AG08396 (cell line): ENCODE data around the gene DESI2.
A peak's percentile ranks its signal among the peaks of the same experiment; 100 is the strongest.

Experiments used
- DNase-seq: peaks from one replicate; pipeline ENCODE4 v3.0.0; 2012; ENCODE audit warnings: low spot score, mixed read lengths

The DESI2 gene

DNA sequence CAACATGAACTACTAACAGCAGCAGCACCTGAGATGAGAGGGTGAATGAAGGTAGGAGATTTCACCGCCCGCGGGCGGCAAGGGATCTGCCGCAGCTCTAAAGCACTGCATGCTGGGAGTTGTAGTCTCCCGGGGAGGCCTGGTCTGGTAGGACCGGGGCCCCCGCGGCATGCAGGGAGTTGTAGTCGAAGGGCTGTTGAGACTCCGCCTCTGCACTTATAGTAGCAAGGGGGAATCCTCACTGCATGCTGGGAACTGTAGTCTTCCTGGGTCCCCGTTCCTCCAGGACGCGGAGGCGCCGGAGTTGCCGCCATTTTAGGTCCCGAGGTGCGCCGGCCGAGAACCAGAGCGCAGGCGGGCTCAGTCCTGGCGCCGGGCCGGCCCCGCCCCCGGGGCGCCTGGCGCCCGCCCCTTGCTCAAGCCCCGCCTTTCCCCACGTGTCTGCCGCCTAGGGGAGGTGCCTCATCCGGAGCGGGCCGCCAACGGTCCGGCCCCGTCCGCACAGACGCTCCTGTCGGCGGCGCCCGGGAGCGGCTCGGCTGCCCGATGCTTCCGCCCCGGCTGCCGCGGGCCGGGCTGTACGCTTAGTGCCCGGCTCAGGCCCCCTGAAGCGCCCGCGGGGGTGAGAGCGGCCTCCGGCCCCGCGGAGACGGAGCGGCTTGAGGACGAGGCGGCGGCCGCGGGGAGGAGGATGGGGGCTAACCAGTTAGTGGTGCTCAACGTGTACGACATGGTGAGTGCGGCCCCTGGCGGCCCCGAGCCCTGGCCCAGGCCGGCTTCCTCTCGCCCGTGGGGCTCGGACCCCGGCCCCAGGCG lies at the start of gene DESI2:
DESI2 (plus strand) TSS at position 504 of the 816 bp plus-strand sequence; CDS start at position 692, 188 bp downstream.
- peak; percentile 98 for DNase-seq

DNA sequence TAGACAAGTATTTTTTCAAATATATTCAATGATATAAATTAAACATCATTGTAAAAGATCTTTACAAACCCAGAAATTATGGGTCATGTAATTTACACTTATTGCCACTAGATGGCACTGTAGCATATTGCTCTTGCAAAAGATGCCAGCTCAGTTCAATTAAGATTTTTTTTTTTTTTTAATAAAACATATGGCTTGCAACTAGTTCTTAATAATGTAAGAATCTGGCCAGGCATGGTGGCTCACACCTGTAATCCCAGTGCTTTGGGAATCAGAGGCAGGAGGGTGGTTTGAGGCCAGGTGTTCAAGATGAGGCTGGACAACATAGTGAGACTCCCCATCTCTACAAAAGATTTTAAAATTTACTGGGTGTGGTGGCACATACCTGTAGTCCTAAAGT lies 49.4 kb upstream of the DESI2 start:
- peak; percentile 11 for DNase-seq

GRCh38 chr1:244605835-244606370 lies 47.0 kb upstream of the DESI2 start:
- no peak for DNase-seq

- no peak for DNase-seq
Measured at GRCh38 chr1:244614113-244614836, 38.7 kb upstream of the DESI2 start.

GRCh38 chr1:244614879-244615278 lies 38.0 kb upstream of the DESI2 start:
- DNase-seq, result no peak

GRCh38 chr1:244615301-244615700 lies 37.6 kb upstream of the DESI2 start:
- no peak for DNase-seq

- no peak for DNase-seq
Measured at GRCh38 chr1:244626709-244627108, 26.2 kb upstream of the DESI2 start.

DNA sequence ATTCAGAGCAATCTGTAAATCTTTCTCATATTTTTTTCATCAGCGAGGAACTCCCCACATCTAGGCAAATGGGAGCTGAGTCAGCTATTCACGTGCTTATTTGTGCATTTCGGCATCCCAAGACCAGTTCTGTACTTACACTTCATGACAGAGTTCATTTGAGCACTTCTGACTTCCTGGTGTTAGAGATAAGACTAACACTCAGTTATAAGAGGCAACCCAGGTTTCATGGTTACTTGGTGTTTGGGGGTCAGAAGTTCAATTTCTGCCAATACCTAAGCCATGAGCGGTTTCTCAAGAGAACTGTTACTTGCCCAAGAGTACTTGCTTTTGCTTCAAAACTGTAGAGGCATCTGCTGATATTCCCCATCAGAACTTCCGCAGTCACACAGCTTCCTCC lies 24.1 kb upstream of the DESI2 start:
- no peak for DNase-seq

DNA sequence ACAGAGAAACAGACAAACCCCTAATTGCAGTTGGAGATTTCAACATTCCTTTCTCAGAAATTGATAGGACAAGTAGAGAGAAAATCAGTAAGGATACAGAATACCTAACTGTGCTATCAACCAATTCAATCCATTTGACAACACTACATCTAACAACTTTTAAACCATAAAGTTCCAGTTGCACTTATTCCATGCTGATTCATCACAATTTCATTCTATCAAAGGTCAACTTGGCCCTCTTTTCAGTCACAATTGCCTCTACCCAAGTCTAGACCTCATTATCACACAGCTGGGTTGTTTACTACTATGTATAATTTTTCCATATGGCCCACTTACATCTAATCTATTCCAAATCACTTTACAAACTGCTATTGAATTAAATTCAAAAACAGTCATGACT lies 19.8 kb upstream of the DESI2 start:
- no peak for DNase-seq

GRCh38 chr1:244634546-244634945 lies 18.4 kb upstream of the DESI2 start:
- DNase-seq, result no peak

- no peak for DNase-seq
Measured at GRCh38 chr1:244636488-244637259, 16.3 kb upstream of the DESI2 start.

DNA sequence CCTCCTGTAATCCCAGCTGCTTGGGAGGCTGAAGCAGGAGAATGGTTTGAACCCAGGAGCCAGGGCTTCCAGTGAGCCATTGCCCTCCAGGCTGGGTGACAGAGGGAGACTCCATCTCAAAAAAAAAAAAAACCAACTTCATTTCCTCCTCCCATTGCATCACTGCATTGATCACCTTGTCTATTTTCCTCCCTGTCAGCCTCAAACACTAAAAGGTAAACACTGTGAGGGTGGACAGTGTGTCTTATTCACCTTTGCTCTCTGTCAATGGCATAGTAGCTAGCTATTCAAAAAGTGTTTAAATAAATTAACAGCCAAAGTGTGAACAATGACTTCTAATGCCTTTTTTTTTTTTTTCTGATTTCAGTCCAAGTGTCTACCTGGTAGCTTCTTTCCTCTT lies 13.4 kb upstream of the DESI2 start:
- DNase-seq, result no peak

- no peak for DNase-seq
Measured at GRCh38 chr1:244640917-244641316, 12.0 kb upstream of the DESI2 start.

DNA sequence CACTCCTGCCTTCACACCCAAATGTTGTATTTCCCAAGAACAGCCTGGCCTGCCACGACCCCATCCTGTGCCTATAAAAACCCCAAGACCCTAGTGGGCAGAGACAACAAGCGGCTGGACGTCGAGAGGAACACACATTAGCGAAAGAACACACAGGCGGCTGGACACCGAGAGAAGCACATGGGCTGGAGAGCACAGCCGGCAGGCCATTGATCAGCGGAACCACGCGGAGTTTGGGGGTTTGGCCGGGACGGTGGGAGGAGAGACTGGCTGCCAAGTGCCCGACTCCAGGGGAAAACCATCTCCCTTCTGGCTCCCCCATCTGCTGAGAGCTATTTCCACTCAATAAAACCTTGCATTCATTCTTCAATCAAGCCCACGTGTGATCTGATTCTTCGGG lies 10.4 kb upstream of the DESI2 start:
- no peak for DNase-seq

DNA sequence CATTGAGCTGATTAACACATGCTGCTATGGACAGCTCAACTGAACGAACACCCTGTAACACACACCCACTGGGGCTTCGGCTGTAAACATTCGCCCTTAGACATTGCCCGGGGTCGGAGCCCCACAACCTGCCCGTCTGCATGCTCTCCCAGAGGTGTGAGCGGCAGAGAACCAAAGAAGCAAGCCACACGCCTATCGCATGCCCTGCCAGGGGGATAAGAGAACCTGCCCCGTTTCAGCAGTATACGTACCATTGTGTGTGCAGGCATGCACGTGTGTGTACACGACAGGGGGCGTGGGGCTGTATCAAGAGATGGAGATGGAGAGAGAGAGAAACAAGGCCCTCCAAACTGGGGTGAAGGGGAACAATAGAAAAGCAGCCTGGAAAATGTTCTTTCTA lies 9.9 kb upstream of the DESI2 start:
- DNase-seq, result no peak

GRCh38 chr1:244645414-244645813 lies 7.5 kb upstream of the DESI2 start:
- no peak for DNase-seq

GRCh38 chr1:244645890-244646289 lies 7.0 kb upstream of the DESI2 start:
- DNase-seq, result no peak

- DNase-seq, result no peak
Measured at GRCh38 chr1:244647819-244648218, 5.1 kb upstream of the DESI2 start.

- DNase-seq, result no peak
Measured at GRCh38 chr1:244651956-244652622, 837 bp upstream of the DESI2 start.

- peak; percentile 16 for DNase-seq
Measured at GRCh38 chr1:244653439-244654107, 647 bp downstream of the DESI2 start.
